ENCODE data around the gene ENOX1.

GRCh38 chr13:43264458-43264857 lies 522.3 kb downstream of the ENOX1 start:
- no peak for TF ChIP-seq CTCF (IDR thresholded peaks at IDR 0.05)
- TF ChIP-seq MAX (CRISPR knock-in tag; IDR thresholded peaks at IDR 0.05): no peak
- TF ChIP-seq ZNF263 (CRISPR knock-in tag; IDR thresholded peaks at IDR 0.05; ENCODE audit: low read depth): no peak
- TF ChIP-seq PREB (CRISPR knock-in tag; IDR thresholded peaks at IDR 0.05; ENCODE audit: borderline replicate concordance): no peak
- no peak for TF ChIP-seq IRF2 (CRISPR knock-in tag; IDR thresholded peaks at IDR 0.05; ENCODE audit: borderline replicate concordance, low read depth)
- no peak for TF ChIP-seq TCF7 (CRISPR knock-in tag; IDR thresholded peaks at IDR 0.05; ENCODE audit: low read depth)
- TF ChIP-seq, protein P1, sequence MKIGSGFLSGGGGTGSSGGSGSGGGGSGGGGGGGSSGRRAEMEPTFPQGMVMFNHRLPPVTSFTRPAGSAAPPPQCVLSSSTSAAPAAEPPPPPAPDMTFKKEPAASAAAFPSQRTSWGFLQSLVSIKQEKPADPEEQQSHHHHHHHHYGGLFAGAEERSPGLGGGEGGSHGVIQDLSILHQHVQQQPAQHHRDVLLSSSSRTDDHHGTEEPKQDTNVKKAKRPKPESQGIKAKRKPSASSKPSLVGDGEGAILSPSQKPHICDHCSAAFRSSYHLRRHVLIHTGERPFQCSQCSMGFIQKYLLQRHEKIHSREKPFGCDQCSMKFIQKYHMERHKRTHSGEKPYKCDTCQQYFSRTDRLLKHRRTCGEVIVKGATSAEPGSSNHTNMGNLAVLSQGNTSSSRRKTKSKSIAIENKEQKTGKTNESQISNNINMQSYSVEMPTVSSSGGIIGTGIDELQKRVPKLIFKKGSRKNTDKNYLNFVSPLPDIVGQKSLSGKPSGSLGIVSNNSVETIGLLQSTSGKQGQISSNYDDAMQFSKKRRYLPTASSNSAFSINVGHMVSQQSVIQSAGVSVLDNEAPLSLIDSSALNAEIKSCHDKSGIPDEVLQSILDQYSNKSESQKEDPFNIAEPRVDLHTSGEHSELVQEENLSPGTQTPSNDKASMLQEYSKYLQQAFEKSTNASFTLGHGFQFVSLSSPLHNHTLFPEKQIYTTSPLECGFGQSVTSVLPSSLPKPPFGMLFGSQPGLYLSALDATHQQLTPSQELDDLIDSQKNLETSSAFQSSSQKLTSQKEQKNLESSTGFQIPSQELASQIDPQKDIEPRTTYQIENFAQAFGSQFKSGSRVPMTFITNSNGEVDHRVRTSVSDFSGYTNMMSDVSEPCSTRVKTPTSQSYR (CRISPR knock-in tag; IDR thresholded peaks at IDR 0.05): no peak
